Right lung (tissue), 5 donors: ENCODE measurements around the gene DXO. TPM values are rescaled to one million over a fixed set of nuclear protein-coding genes. Genes with fewer than 3 reads are reported as not detected.

Source experiments
- DNase-seq, 2 donors: peaks; one replicate each; pipeline ENCODE4 v3.0.0-alpha.2; 2013
- polyA plus RNA-seq, 5 donors: library from polyadenylated mRNA; unstranded; fragments of 120-200 nt; gene quantifications; one replicate each; pipeline versions ENCODE4 v1.2.1 to v1.2.3, GENCODE V29; 2013; ENCODE audit warnings: inconsistent platforms in 1 of 5, low replicate concordance in 1 of 5; ENCODE audit not compliant: insufficient read length in 5 of 5, insufficient read depth in 1 of 5

DXO gene
- polyA plus RNA-seq, 5 donors = 22.7 to 31.8 (median 27.5) TPM

DNA sequence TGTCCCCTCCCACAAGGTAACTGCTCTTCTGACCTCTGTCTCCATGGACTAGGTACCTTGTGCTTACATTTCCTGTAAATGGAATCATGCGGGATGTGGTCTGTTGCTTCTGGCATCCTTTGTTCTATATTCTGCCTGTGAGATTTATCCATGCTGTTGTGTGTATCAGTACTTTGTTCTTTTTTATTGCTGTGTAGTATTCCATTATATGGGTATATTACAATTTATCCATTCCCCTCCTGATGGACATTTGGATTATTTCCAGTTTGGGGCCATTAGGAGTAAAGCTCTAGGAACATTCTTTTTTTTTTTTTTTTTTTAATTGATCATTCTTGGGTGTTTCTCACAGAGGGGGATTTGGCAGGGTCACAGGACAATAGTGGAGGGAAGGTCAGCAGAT, 41.0 kb downstream of the DXO start:
- no peak for DNase-seq

DNA sequence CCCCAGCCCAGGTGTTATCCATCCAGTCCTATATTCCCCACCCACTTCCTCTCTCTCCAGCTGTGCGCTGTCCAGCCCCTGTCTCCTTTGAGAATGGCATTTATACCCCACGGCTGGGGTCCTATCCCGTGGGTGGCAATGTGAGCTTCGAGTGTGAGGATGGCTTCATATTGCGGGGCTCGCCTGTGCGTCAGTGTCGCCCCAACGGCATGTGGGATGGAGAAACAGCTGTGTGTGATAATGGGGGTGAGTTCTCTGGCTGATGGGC, 43.3 kb downstream of the DXO start:
- DNase-seq = no peak

DNA sequence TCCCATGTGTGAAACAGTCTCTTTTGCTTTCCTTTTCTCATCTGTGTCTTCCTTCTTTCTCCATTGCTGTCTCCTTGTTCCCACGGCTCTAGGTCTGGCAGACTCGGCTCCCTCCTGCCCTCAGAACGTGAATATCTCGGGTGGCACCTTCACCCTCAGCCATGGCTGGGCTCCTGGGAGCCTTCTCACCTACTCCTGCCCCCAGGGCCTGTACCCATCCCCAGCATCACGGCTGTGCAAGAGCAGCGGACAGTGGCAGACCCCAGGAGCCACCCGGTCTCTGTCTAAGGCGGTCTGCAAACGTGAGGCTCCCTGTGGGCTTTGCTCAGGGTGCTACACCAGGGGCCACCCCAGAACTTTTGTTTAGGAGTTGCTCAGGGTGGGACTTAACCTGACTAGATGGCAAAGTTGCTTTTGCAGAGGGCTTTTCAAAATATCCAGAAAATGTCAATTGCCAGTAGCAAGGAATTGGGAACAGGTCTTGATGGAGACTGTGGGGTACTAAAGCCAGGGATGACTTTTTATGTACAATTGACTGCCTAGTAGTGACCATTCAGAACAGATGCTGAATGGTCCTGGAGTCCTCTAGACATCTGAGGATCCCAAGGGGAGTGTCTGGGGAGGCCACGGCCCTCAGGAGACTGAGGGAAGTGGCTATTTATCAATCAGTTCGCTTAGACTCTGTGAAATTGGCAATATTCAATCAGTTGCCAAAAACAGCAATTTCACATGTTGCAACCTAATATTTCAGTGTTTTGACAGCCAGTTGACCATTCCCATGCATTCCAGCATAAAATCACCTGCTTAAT, 43.9 kb downstream of the DXO start:
- DNase-seq = no peak

DNA sequence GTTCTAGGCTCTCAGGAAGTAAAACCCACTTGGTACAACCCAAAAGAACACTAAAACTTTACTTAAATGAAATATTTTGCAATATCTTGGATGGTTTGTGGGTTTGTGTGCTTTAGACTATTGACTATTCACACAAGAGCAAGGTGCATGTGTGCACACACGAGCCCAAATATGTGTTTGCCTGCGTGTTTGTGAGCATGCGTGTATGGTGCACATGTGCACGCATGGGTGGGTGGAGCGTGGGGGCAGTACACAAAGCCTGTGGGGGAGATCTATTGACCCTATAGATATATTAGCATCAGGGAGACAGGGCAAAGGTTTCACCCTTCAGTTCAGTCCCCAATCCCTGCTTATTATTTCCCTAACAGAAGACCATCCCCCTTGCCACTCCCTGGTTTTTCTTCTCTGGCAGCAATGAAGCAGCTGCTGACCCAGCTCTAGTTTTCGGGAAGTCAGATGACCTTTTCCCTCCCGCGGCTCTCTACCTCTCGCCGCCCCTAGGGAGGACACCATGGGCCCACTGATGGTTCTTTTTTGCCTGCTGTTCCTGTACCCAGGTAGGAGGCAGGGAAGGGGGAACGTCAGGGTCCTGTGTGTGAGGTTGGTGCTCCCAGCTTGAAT, 44.6 kb downstream of the DXO start, which contains the start of gene C2:
Gene C2 (plus strand): TSS at position 476 of the 621 bp plus-strand sequence. CDS start 36 bp downstream, at position 512.
- DNase-seq = no peak

DNA sequence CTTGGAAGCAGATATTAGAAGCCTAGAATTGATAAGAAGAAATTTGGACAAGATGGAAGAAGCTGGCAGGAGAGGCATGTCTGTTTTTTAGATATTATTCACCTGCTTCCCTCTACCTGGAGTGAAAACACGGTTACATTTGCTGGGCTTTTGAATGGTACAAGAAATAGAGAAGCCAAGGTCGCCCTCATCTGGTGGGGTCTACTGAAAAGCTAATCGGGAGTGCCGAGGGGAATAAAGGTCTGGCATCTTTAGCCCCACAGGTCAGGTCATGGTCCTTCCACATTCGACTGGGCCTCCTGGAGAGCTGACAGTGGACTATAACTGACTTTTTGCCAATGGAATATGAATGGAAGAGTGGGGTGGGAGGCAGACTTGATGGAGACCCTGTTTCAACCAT, 49.0 kb downstream of the DXO start:
- no peak for DNase-seq

DNA sequence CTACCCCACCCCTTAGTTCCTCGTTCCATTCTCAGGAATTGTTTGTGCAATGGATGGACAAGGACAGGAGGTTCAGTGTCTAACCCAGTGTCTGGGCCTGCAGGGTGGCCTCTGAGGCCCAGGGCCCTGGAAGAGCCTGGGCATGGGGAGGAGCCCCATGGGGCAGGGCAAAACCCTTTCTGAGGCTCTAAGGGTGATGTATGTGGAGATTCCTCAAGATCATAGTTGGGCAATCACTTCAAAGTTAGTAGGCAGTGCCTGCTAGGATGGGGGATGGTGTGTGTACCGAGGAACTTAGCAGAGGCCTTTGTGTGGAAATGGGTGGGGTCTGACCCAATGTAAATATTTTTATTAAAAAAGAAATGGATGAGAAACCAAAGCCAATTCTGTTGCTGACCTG, 51.1 kb downstream of the DXO start:
- no peak for DNase-seq

Other genes starting within 250 kb of the DXO start
- 1 to 10 TPM; 2.4 to 3.8 (median 3.0) TPM for gene MPIG6B, start 248.8 kb downstream of the DXO start, polyA plus RNA-seq
- 100 to 1,000 TPM; 137 to 213 (median 159) TPM for gene DDAH2, start 242.8 kb downstream of the DXO start, polyA plus RNA-seq
- gene CLIC1, start 235.6 kb downstream of the DXO start, polyA plus RNA-seq = 100 to 1,000 TPM; 265 to 287 (median 272) TPM
- 10 to 100 TPM; 27.3 to 45.6 (median 29.6) TPM for gene MSH5, start 232.1 kb downstream of the DXO start, polyA plus RNA-seq
- gene SAPCD1, start 209.5 kb downstream of the DXO start, polyA plus RNA-seq = 10 to 100 TPM in 1 of 5 donors, 1 to 10 TPM in 4; 6.6 to 12.2 (median 8.2) TPM
- 1 to 10 TPM; 1.6 to 3.7 (median 2.0) TPM for gene VWA7, start 194.8 kb downstream of the DXO start, polyA plus RNA-seq
- 10 to 100 TPM; 32.5 to 52.1 (median 38.9) TPM for gene VARS1, start 176.4 kb downstream of the DXO start, polyA plus RNA-seq
- gene LSM2, start 165.2 kb downstream of the DXO start, polyA plus RNA-seq = 10 to 100 TPM; 78.9 to 89.9 (median 81.8) TPM
- gene HSPA1L, start 156.9 kb downstream of the DXO start, polyA plus RNA-seq = 1 to 10 TPM; 2.9 to 4.6 (median 3.5) TPM
- 100 to 1,000 TPM in 2 of 5 donors, 10 to 100 TPM in 3; 56.8 to 137 (median 68.3) TPM for gene HSPA1A, start 156.6 kb downstream of the DXO start, polyA plus RNA-seq
- 100 to 1,000 TPM in 2 of 5 donors, 10 to 100 TPM in 3; 63.8 to 137 (median 79.9) TPM for gene HSPA1B, start 144.4 kb downstream of the DXO start, polyA plus RNA-seq
- 10 to 100 TPM; 22.3 to 31.1 (median 29.1) TPM for gene NEU1, start 109.3 kb downstream of the DXO start, polyA plus RNA-seq
- 10 to 100 TPM; 10.2 to 24.4 (median 19.1) TPM for gene SLC44A4, start 93.1 kb downstream of the DXO start, polyA plus RNA-seq
- 10 to 100 TPM; 59.7 to 83.8 (median 74.1) TPM for gene EHMT2, start 74.4 kb downstream of the DXO start, polyA plus RNA-seq
- 10 to 100 TPM; 17.0 to 24.5 (median 21.3) TPM for gene ZBTB12, start 70.1 kb downstream of the DXO start, polyA plus RNA-seq
- 1 to 10 TPM; 3.6 to 7.4 (median 6.0) TPM for gene C2, start 44.4 kb downstream of the DXO start, polyA plus RNA-seq
- gene CFB, start 26.0 kb downstream of the DXO start, polyA plus RNA-seq = 1 to 10 TPM; 2.1 to 8.6 (median 4.3) TPM
- gene NELFE, start 13.2 kb downstream of the DXO start, polyA plus RNA-seq = 10 to 100 TPM; 76.5 to 93.4 (median 81.9) TPM
- 10 to 100 TPM; 32.1 to 43.2 (median 41.7) TPM for gene SKIC2, start 13.0 kb downstream of the DXO start, polyA plus RNA-seq
- gene C4A, start 9.9 kb upstream of the DXO start, polyA plus RNA-seq = 10 to 100 TPM in 1 of 5 donors, 1 to 10 TPM in 4; 4.6 to 17.8 (median 7.6) TPM
- gene C4B, start 42.7 kb upstream of the DXO start, polyA plus RNA-seq = 10 to 100 TPM in 2 of 5 donors, 1 to 10 TPM in 3; 6.0 to 20.5 (median 8.7) TPM
- gene CYP21A2, start 66.3 kb upstream of the DXO start, polyA plus RNA-seq = 1 to 10 TPM in 1 of 5 donors, under 1 TPM in 4; 0.26 to 1.2 (median 0.87) TPM
- gene TNXB, start 137.2 kb upstream of the DXO start, polyA plus RNA-seq = 10 to 100 TPM in 4 of 5 donors, 1 to 10 TPM in 1; 9.0 to 24.8 (median 11.6) TPM
- 10 to 100 TPM; 88.5 to 98.9 (median 91.0) TPM for gene ATF6B, start 156.1 kb upstream of the DXO start, polyA plus RNA-seq
- 1 to 10 TPM; 6.1 to 8.5 (median 6.2) TPM for gene FKBPL, start 158.2 kb upstream of the DXO start, polyA plus RNA-seq
- 1 to 10 TPM in 3 of 5 donors, under 1 TPM in 2; 0.79 to 2.2 (median 1.1) TPM for gene PRRT1, start 179.8 kb upstream of the DXO start, polyA plus RNA-seq
- gene PPT2, start 182.0 kb upstream of the DXO start, polyA plus RNA-seq = 10 to 100 TPM; 24.9 to 37.8 (median 26.7) TPM
- gene EGFL8, start 192.5 kb upstream of the DXO start, polyA plus RNA-seq = 10 to 100 TPM; 23.6 to 33.7 (median 26.2) TPM
- 10 to 100 TPM; 65.1 to 83.4 (median 71.7) TPM for gene AGPAT1, start 203.9 kb upstream of the DXO start, polyA plus RNA-seq
- gene RNF5, start 206.3 kb upstream of the DXO start, polyA plus RNA-seq = 10 to 100 TPM; 69.6 to 81.7 (median 75.8) TPM
- 100 to 1,000 TPM in 1 of 5 donors, 10 to 100 TPM in 4; 67.3 to 112 (median 80.4) TPM for gene AGER, start 212.1 kb upstream of the DXO start, polyA plus RNA-seq
- 100 to 1,000 TPM; 158 to 182 (median 162) TPM for gene PBX2, start 218.1 kb upstream of the DXO start, polyA plus RNA-seq
- gene GPSM3, start 220.5 kb upstream of the DXO start, polyA plus RNA-seq = 10 to 100 TPM; 16.1 to 20.8 (median 18.1) TPM